MM.1S (cell line): Measurements from ENCODE around the gene USP6NL.

Source experiments
- CTCF ChIP-seq: fragments of 300-600 bp; sonication (generic); IDR thresholded peaks from 2 replicates; pipeline ENCODE4 v1.5.1; 2016; ENCODE audit warnings: antibody characterized with exemption, low read length, mixed read lengths
- EZH2 ChIP-seq: fragments of 300-600 bp; sonication (generic); optimal IDR thresholded peaks from 2 replicates; pipeline ENCODE3; 2017; ENCODE audit warnings: low read depth, mild to moderate bottlenecking, antibody characterized with exemption, low read length, mixed read lengths

GRCh38 chr10:11446864-11447263 lies 164.6 kb downstream of the USP6NL start:
- TF ChIP-seq EZH2 (no peak), CTCF (no peak)
